GM12864 (cell line): ENCODE measurements around the gene MATN4.

Experiments
- DNase-seq: peaks from one replicate; pipeline ENCODE4 v3.0.0-alpha.2; 2011; ENCODE audit warnings: low read depth
- H3K4me3 ChIP-seq: 2 replicates; pipeline ENCODE4 v1.5.1; 2011; ENCODE audit warnings: mild to moderate bottlenecking, low read depth, low read length, control low read depth
- TF ChIP-seq, protein P1 (sequence below): IDR thresholded peaks from 2 replicates; pipeline ENCODE4 v1.5.1; 2011; ENCODE audit warnings: low read depth, mild to moderate bottlenecking, moderate library complexity, low read length, control low read depth, inconsistent platforms; ENCODE audit errors: missing control alignments

MATN4 gene

GRCh38 chr20:45275338-45275737 lies 32.8 kb downstream of the MATN4 start:
- no peak overlapping the region for H3K4me3 ChIP-seq
- TF ChIP-seq, protein P1, sequence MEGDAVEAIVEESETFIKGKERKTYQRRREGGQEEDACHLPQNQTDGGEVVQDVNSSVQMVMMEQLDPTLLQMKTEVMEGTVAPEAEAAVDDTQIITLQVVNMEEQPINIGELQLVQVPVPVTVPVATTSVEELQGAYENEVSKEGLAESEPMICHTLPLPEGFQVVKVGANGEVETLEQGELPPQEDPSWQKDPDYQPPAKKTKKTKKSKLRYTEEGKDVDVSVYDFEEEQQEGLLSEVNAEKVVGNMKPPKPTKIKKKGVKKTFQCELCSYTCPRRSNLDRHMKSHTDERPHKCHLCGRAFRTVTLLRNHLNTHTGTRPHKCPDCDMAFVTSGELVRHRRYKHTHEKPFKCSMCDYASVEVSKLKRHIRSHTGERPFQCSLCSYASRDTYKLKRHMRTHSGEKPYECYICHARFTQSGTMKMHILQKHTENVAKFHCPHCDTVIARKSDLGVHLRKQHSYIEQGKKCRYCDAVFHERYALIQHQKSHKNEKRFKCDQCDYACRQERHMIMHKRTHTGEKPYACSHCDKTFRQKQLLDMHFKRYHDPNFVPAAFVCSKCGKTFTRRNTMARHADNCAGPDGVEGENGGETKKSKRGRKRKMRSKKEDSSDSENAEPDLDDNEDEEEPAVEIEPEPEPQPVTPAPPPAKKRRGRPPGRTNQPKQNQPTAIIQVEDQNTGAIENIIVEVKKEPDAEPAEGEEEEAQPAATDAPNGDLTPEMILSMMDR: no peak
- DNase-seq: no peak

GRCh38 chr20:45269754-45270270 lies 38.3 kb downstream of the MATN4 start:
- TF ChIP-seq, protein P1: no peak
- DNase-seq: no peak
- no peak overlapping the region for H3K4me3 ChIP-seq

- TF ChIP-seq, protein P1: no peak
- H3K4me3 ChIP-seq: no peak overlapping the region
- DNase-seq: no peak
These were observed 39.0 kb downstream of the MATN4 start for GRCh38 chr20:45269056-45269455.

GRCh38 chr20:45268531-45268930 lies 39.6 kb downstream of the MATN4 start:
- no peak overlapping the region for H3K4me3 ChIP-seq
- no peak for DNase-seq
- TF ChIP-seq, protein P1: no peak

DNA sequence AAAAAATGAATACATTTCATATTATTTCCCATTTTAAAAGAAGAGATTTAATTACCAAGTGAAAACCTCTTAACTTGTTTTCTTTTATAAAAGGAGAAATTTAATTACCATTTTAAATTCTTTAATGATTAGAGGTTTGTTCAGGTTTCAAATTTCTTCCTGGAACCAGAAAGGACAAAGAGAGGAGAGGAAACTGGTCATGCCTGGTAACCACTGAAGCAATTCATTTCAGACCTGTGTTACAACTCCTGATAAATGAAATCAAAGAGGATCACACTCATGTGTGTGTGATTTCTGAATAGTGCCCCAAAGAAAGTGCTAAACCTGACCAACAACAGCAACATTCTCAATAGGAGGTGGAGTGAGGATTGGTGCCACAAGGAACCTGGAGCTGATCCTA lies 41.1 kb downstream of the MATN4 start:
- TF ChIP-seq, protein P1: no peak
- no peak for DNase-seq
- H3K4me3 ChIP-seq: no peak overlapping the region

DNA sequence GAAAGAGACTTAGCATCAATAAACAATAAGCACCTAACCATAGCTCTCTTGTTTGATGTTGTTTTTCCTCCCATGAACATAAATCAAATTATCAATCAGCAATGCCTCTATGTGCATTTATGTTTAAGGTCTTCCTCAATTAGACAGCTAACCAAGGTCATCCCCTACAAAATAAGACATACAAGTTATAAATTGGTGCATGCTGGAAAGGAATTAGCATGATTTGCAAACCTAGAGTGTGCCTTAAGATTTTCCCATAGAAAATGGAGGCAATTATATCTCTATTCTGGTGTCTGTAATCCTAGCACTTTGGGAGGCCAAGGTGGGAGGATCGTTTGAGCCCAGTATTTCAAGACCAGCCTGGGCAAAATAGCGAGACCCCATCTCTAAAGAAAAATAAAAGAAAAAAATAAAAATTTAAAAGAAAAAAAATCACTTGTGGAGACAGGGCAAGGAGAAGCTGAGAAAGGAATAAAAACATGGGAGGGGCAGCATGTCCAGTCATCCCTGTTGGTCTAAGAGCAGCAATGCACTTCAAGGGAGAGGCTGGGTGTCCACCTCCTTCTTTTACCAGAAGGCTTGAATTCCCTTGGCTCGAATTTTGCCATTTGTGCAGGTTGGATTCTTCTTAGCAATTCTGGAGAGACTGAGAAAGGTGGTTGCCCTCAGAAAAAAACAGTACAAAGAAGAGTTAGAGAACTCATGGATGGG lies 44.4 kb downstream of the MATN4 start:
- TF ChIP-seq, protein P1: no peak
- DNase-seq: no peak
- H3K4me3 ChIP-seq: no peak overlapping the region

DNA sequence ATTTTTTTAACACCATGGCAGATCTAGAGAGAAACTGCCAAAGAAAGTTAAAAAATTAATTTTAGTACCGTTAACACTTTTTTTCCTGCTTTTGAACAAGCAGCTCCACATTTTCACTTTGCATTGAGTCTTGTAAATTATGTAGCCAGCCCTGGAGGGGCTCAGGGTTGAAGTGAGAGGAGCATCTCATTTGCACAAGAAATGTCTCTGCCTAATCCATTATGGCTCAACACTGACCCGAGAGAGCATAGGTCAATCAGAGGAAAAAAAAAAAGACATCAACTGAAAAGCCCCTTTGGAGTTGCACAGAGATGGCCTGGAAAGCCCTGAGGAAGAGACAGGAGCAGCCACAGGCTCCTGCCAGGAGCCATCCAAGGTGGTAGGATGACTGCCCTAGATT lies 49.4 kb downstream of the MATN4 start:
- TF ChIP-seq, protein P1: no peak
- DNase-seq: no peak
- H3K4me3 ChIP-seq: no peak overlapping the region
